GM23338 (cell line): ENCODE results near the gene MTF1.

Source experiments
- EZH2 ChIP-seq: fragments of 200-600 bp; sonication (generic); IDR thresholded peaks from one replicate; pipeline ENCODE4 v1.8.0; 2017; ENCODE audit warnings: antibody characterized with exemption, mild to moderate bottlenecking, low read depth; ENCODE audit not compliant: unreplicated experiment
- EZH2phosphoT487 ChIP-seq: fragments of 200-600 bp; sonication (generic); IDR thresholded peaks from one replicate; pipeline ENCODE4 v1.8.1; 2018; ENCODE audit warnings: antibody characterized with exemption; ENCODE audit not compliant: unreplicated experiment
- NANOG ChIP-seq: IDR thresholded peaks from 2 replicates; pipeline ENCODE4 v1.6.1; 2016; ENCODE audit warnings: antibody characterized with exemption, borderline replicate concordance
- POLR2AphosphoS5 ChIP-seq: IDR thresholded peaks from 2 replicates; pipeline ENCODE4 v1.6.1; 2016; ENCODE audit warnings: antibody characterized with exemption, low read depth
- TF ChIP-seq, protein P1 (sequence below): IDR thresholded peaks from one replicate; pipeline ENCODE4 v1.6.1; 2018; ENCODE audit warnings: antibody characterized with exemption; ENCODE audit not compliant: unreplicated experiment
- TF ChIP-seq, protein P2 (sequence below), 2 experiments: fragments of 200-600 bp in 1 of 2; sonication (generic) in 1 of 2; conservative IDR thresholded peaks; 2 replicates each; pipeline versions ENCODE4 v1.5.1 to v1.6.1; 2016 to 2017; ENCODE audit warnings: antibody characterized with exemption in 2 of 2, low read depth in 2 of 2, mild to moderate bottlenecking in 2 of 2, moderate library complexity in 1 of 2

DNA sequence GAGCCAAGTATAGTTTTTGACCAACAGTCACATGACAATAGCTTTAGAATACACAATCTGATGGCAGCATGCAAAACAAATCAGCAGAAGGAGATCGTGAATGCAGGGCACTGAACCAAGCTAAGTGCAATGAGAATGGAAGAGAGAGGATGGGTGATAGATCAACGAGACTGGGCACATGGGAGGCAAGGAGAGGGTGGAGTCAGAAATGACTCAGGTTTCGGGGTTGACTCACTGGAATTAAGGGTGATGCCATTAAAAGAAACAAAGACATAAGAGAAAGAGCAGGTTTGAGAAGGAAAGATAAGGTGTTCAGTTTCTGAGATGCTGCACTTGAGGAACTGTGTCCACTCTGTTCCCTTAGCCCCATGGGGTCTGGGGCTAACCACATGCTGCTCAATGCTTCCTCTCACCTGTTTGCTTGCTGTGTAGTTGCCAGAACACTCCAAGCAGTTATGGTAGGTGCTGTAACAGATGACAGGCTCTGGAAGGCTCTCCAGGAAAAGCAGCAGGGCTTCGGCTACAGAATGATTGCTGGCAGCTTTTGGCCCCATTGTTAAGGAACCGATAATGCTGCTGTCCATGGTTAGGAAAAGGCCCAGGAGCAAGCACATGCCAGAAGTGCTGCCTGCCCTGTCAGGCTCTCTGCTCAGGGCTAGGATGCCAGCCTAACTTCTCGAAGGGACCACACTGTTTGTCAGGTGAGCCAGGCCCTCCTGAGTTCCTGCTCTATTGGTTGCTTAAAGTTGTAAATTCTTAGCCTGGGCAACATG is 6.1 kb upstream of the MTF1 start:
- TF ChIP-seq, protein P1, sequence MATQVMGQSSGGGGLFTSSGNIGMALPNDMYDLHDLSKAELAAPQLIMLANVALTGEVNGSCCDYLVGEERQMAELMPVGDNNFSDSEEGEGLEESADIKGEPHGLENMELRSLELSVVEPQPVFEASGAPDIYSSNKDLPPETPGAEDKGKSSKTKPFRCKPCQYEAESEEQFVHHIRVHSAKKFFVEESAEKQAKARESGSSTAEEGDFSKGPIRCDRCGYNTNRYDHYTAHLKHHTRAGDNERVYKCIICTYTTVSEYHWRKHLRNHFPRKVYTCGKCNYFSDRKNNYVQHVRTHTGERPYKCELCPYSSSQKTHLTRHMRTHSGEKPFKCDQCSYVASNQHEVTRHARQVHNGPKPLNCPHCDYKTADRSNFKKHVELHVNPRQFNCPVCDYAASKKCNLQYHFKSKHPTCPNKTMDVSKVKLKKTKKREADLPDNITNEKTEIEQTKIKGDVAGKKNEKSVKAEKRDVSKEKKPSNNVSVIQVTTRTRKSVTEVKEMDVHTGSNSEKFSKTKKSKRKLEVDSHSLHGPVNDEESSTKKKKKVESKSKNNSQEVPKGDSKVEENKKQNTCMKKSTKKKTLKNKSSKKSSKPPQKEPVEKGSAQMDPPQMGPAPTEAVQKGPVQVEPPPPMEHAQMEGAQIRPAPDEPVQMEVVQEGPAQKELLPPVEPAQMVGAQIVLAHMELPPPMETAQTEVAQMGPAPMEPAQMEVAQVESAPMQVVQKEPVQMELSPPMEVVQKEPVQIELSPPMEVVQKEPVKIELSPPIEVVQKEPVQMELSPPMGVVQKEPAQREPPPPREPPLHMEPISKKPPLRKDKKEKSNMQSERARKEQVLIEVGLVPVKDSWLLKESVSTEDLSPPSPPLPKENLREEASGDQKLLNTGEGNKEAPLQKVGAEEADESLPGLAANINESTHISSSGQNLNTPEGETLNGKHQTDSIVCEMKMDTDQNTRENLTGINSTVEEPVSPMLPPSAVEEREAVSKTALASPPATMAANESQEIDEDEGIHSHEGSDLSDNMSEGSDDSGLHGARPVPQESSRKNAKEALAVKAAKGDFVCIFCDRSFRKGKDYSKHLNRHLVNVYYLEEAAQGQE, result peak; percentile 48
- TF ChIP-seq, protein P2, sequence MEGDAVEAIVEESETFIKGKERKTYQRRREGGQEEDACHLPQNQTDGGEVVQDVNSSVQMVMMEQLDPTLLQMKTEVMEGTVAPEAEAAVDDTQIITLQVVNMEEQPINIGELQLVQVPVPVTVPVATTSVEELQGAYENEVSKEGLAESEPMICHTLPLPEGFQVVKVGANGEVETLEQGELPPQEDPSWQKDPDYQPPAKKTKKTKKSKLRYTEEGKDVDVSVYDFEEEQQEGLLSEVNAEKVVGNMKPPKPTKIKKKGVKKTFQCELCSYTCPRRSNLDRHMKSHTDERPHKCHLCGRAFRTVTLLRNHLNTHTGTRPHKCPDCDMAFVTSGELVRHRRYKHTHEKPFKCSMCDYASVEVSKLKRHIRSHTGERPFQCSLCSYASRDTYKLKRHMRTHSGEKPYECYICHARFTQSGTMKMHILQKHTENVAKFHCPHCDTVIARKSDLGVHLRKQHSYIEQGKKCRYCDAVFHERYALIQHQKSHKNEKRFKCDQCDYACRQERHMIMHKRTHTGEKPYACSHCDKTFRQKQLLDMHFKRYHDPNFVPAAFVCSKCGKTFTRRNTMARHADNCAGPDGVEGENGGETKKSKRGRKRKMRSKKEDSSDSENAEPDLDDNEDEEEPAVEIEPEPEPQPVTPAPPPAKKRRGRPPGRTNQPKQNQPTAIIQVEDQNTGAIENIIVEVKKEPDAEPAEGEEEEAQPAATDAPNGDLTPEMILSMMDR (conservative IDR thresholded peaks at IDR 0.05; ENCODE audit: low read depth in 2 of 2), result no peak
- TF ChIP-seq EZH2 (no peak), POLR2AphosphoS5 (no peak), EZH2phosphoT487 (no peak), NANOG (no peak)
